BJ (cell line): ENCODE results near the gene PPP4R3B. TPM values are rescaled to one million over a fixed set of nuclear protein-coding genes. Genes with fewer than 3 reads are reported as not detected.

Source experiments
- CTCF ChIA-PET: fragments of 350-600 bp; formaldehyde crosslinking; extraction: SDS; loops from one replicate; lab custom pipeline; 2021; ENCODE audit warnings: antibody characterized with exemption, inconsistent platforms; lab: Yijun Ruan, JAX
- POLR2A ChIA-PET: fragments of 300-600 bp; sonication (Branson Sonifier 250); formaldehyde crosslinking; extraction: SDS; loops from one replicate; lab custom pipeline; 2021; ENCODE audit warnings: antibody characterized with exemption; lab: Charles Lee
- DNase-seq: peaks from one replicate; pipeline ENCODE4 v3.0.0-alpha.2; 2011; ENCODE audit warnings: low read depth
- H3K27me3 ChIP-seq: 2 replicates; pipeline ENCODE4 v1.6.0; 2011; ENCODE audit warnings: low read length; ENCODE audit not compliant: control insufficient read depth, insufficient read depth
- H3K36me3 ChIP-seq: 2 replicates; pipeline ENCODE4 v1.5.1; 2011; ENCODE audit warnings: low read length; ENCODE audit not compliant: control insufficient read depth, insufficient read depth
- H3K4me3 ChIP-seq: 2 replicates; pipeline ENCODE4 v1.5.1; 2011; ENCODE audit warnings: low read depth, mild to moderate bottlenecking, control low read depth, low read length
- polyA plus RNA-seq: library from polyadenylated mRNA; depleted of rRNA; stranded (reverse); fragments of >200 nt; gene quantifications from 2 replicates; pipeline ENCODE4 v1.2.3, GENCODE V29; 2011
- TF ChIP-seq, protein P1 (sequence below): IDR thresholded peaks from 2 replicates; pipeline ENCODE4 v1.5.1; 2011; ENCODE audit warnings: low read depth, mild to moderate bottlenecking, control low read depth, inconsistent platforms, low read length, moderate library complexity; ENCODE audit not compliant: insufficient read depth

Gene PPP4R3B
- polyA plus RNA-seq, 1 experiment = 9.8 TPM

GRCh38 chr2:55595536-55595935, 21.9 kb downstream of the PPP4R3B start:
- Histone ChIP-seq H3K4me3 (no peak overlapping the region), H3K36me3 (peaks cover 2% of the 10 kb centered on the region), H3K27me3 (no peaks in the 10 kb centered on the region)
- CTCF ChIA-PET = interaction anchor here (0.7 to 0.9 kb wide), 2 partner anchors 16 to 20 kb away, joined by 3 read pairs; no protein-coding TSS in a partner anchor
- TF ChIP-seq, protein P1, sequence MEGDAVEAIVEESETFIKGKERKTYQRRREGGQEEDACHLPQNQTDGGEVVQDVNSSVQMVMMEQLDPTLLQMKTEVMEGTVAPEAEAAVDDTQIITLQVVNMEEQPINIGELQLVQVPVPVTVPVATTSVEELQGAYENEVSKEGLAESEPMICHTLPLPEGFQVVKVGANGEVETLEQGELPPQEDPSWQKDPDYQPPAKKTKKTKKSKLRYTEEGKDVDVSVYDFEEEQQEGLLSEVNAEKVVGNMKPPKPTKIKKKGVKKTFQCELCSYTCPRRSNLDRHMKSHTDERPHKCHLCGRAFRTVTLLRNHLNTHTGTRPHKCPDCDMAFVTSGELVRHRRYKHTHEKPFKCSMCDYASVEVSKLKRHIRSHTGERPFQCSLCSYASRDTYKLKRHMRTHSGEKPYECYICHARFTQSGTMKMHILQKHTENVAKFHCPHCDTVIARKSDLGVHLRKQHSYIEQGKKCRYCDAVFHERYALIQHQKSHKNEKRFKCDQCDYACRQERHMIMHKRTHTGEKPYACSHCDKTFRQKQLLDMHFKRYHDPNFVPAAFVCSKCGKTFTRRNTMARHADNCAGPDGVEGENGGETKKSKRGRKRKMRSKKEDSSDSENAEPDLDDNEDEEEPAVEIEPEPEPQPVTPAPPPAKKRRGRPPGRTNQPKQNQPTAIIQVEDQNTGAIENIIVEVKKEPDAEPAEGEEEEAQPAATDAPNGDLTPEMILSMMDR = no peak
- POLR2A ChIA-PET = no interaction called here
- DNase-seq = no peak

- Histone ChIP-seq H3K36me3 (0 out of 2 replicates have a peak, but pooled peaks cover 1% of the 10 kb centered on the region), H3K27me3 (no peaks in the 10 kb centered on the region), H3K4me3 (no peak overlapping the region)
- TF ChIP-seq, protein P1 = no peak
- ChIA-PET CTCF (no interaction called here), POLR2A (no interaction called here)
- DNase-seq = no peak
Measured at GRCh38 chr2:55592130-55592529, 25.3 kb downstream of the PPP4R3B start.

GRCh38 chr2:55590810-55591440, 26.5 kb downstream of the PPP4R3B start:
- ChIA-PET POLR2A (no interaction called here), CTCF (no interaction called here)
- peak; percentile 37 for DNase-seq
- TF ChIP-seq, protein P1 = no peak
- no peaks in the 10 kb centered on the region for H3K27me3 ChIP-seq
- no peak overlapping the region for H3K4me3 ChIP-seq
- no peaks in the 10 kb centered on the region for H3K36me3 ChIP-seq

- TF ChIP-seq, protein P1 = no peak
- ChIA-PET CTCF (no interaction called here), POLR2A (no interaction called here)
- Histone ChIP-seq H3K4me3 (no peak overlapping the region), H3K27me3 (no peaks in the 10 kb centered on the region), H3K36me3 (no peaks in the 10 kb centered on the region)
- peak; percentile 39 for DNase-seq
Measured at GRCh38 chr2:55585451-55586080, 31.9 kb downstream of the PPP4R3B start.

GRCh38 chr2:55581874-55582547, 35.4 kb downstream of the PPP4R3B start:
- H3K27me3 ChIP-seq = no peaks in the 10 kb centered on the region
- ChIA-PET POLR2A (no interaction called here), CTCF (no interaction called here)
- TF ChIP-seq, protein P1 = no peak
- no peak for DNase-seq
- 0 out of 2 replicates have a peak, but pooled peaks cover 1% of the 10 kb centered on the region for H3K36me3 ChIP-seq
- no peak overlapping the region for H3K4me3 ChIP-seq
